Nucleus accumbens (tissue), 56 donors: ENCODE data around the gene APPL1.
A peak's percentile ranks its signal among the peaks of the same experiment; 100 is the strongest.

Experiments used
- DNase-seq, 56 donors: peaks; one replicate each; lab custom pipeline; 2025; lab: John Stamatoyannopoulos, UW

The APPL1 gene

GRCh38 chr3:57227204-57227929, at the start of gene APPL1:
TSS of gene APPL1 (plus strand) at chr3:57227729. CDS start at chr3:57227884, 155 bp downstream.
- DNase-seq = peak; percentile 16 to 96 (median 87)

- no peak for DNase-seq
Measured at GRCh38 chr3:57179580-57180410, 47.7 kb upstream of the APPL1 start.

DNA sequence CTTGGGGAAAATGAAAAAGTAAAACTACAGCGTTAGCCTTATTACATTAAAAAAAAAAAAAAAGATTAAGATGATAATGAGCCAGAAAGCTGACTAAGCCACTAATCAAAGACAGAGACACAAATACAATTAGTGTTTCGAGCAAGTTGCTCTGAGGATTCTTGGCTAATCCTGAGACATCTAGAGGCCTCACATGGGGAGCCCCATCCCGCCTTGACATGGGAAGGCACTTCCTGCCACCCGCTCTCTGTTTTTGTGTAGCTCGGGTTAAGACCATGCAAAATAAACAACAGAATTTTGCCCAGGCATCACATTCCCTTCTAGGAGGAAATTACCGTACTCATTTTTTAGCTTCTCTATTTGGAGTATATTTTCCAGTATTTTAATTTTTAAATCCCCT, 43.0 kb upstream of the APPL1 start:
- no peak for DNase-seq

GRCh38 chr3:57192028-57192427, 35.5 kb upstream of the APPL1 start:
- DNase-seq = no peak

DNA sequence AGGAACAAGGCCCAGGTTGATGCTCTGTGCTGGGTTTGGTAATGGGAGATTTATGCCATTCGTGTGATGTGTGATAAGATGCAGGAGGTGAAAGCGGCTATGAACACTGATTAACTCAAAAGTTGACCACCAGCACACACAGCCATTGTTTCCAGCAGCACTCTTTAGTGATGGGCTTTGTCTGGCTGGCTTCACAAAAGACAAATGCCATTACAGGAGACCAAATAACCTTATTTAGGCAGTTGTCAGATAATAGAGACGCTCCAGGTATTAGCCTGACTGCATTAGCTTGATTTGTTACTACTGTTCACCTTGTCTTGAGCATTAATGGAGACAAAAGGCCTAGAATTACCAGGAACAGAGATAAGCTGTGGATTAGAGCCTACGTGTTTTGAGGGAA, 32.9 kb upstream of the APPL1 start:
- no peak for DNase-seq

- DNase-seq = no peak
Measured at GRCh38 chr3:57199895-57200297, 27.6 kb upstream of the APPL1 start, which contains the start of gene HESX1. TSS of gene HESX1 (minus strand) at chr3:57199978. CDS start at chr3:57199918, 60 bp downstream.

DNA sequence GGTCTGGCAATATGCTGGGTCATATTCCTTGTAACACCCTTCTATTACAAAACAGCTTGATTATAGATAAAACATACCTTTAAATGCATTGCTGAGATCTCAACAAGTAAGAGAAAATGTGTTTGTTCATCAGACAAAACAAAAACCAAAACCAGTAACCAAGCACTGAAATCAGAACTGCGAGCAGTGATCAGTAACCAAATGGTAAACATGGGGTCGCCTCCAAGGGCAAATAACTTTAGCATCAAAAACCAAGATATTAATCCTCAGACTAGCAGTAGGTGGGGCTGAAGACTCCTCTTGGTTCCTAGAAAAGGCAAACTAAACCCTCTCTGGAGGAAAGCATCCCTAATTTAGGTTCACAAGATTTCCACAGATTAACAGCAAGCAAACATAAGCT, 21.1 kb upstream of the APPL1 start:
- DNase-seq = no peak

GRCh38 chr3:57221883-57222282, 5.6 kb upstream of the APPL1 start:
- DNase-seq = no peak

GRCh38 chr3:57224856-57225255, 2.7 kb upstream of the APPL1 start:
- DNase-seq = no peak

- no peak for DNase-seq
Measured at GRCh38 chr3:57226176-57226575, 1.4 kb upstream of the APPL1 start.

- DNase-seq = peak in 52 of 56 donors; percentile 1 to 79 (median 42)
Measured at GRCh38 chr3:57227930-57228751, 612 bp downstream of the APPL1 start.

GRCh38 chr3:57230006-57230405, 2.5 kb downstream of the APPL1 start:
- no peak for DNase-seq

GRCh38 chr3:57233799-57234198, 6.3 kb downstream of the APPL1 start:
- DNase-seq = no peak

- DNase-seq = no peak
Measured at GRCh38 chr3:57234613-57235575, 7.4 kb downstream of the APPL1 start.

- no peak for DNase-seq
Measured at GRCh38 chr3:57244946-57245345, 17.4 kb downstream of the APPL1 start.

- no peak for DNase-seq
Measured at GRCh38 chr3:57252404-57252803, 24.9 kb downstream of the APPL1 start.

DNA sequence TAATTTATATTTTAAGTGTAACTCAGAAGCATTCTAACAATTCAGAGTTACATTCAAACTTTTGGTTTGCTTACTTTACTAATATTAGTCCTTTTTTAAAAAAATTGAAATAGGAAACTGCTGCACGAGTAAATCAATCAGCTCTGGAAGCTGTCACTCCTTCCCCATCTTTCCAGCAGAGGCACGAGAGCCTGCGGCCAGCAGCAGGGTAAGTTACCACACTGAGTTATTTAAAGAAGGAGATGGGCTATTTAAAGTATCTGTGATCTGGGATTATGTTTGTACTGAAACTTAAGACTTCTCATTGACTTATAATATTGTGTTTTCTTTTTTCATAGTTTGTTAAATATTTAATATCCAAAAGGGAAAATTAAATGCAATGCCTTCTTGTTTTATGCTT, 29.3 kb downstream of the APPL1 start:
- no peak for DNase-seq

GRCh38 chr3:57257678-57258077, 30.1 kb downstream of the APPL1 start:
- DNase-seq = no peak

GRCh38 chr3:57261119-57261518, 33.6 kb downstream of the APPL1 start:
- DNase-seq = no peak

DNA sequence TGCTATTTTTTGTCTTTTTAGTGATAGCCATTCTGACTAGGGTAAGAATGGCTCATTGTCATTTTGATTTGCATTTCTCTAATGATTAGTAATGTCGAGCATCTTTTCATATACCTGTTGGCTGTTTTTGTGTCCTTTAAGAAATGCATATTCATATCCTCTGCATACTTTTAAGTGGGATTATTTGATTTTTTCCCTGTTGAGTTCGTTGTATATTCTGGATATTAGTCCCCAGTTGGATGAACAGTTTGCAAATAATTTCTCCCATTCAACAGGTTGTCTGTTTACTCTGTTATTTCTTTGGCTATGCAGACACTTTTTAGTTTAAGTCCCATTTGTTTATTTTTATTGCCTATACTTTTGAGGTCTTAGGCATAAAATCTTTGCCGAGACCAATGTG, 34.4 kb downstream of the APPL1 start:
- DNase-seq = no peak
